WTC11 (cell line): ENCODE results near the gene NDUFA12. TPM values are rescaled to one million over a fixed set of nuclear protein-coding genes. Genes with fewer than 3 reads are reported as not detected.

Source experiments
- ATAC-seq: fragments of 200-7000 bp; cut with Tn5 transposase; 2 replicates; pipeline ENCODE4 v1.10.0; 2021; ENCODE audit warnings: mild to moderate bottlenecking, moderate library complexity
- CTCF ChIA-PET: fragments of 300-600 bp; sonication (Branson Sonifier 250); formaldehyde crosslinking; loops from one replicate; lab custom pipeline; 2021; ENCODE audit warnings: antibody characterized with exemption; lab: Charles Lee
- POLR2A ChIA-PET: fragments of 350-600 bp; sonication (Branson Sonifier 250); formaldehyde crosslinking; loops from one replicate; lab custom pipeline; 2021; ENCODE audit warnings: antibody characterized with exemption; lab: Charles Lee
- DNase-seq: peaks from one replicate; pipeline ENCODE4 v3.0.0; 2021; ENCODE audit warnings: low spot score
- H3K27ac Mint-ChIP-seq: 2 replicates; pipeline ENCODE4 v1.8.0; 2021; ENCODE audit warnings: mixed read lengths
- H3K27me3 Mint-ChIP-seq: 2 replicates; pipeline ENCODE4 v1.8.0; 2021; ENCODE audit warnings: low read depth, mild to moderate bottlenecking, moderate library complexity, mixed read lengths
- H3K36me3 Mint-ChIP-seq: 2 replicates; pipeline ENCODE4 v1.8.0; 2021; ENCODE audit warnings: mixed read lengths
- H3K4me1 Mint-ChIP-seq: 2 replicates; pipeline ENCODE4 v1.8.0; 2022; ENCODE audit warnings: mixed read lengths
- H3K4me3 Mint-ChIP-seq: 2 replicates; pipeline ENCODE4 v1.8.0; 2021; ENCODE audit warnings: mild to moderate bottlenecking, moderate library complexity, mixed read lengths
- H3K9me3 Mint-ChIP-seq: 2 replicates; pipeline ENCODE4 v1.8.0; 2021; ENCODE audit warnings: mixed read lengths
- AR ChIP-seq: fragments of 250-450 bp; sonication (Bioruptor Pico); IDR thresholded peaks from 2 replicates; pipeline ENCODE4 v1.9.0; 2021; ENCODE audit warnings: mild to moderate bottlenecking
- ATF2 ChIP-seq: sonication (generic); formaldehyde crosslinking; IDR thresholded peaks from 2 replicates; pipeline ENCODE4 v1.8.1; 2022; ENCODE audit warnings: low read depth, missing genetic modification reagents, borderline replicate concordance
- ATF3 ChIP-seq: sonication (generic); formaldehyde crosslinking; conservative IDR thresholded peaks from 2 replicates; pipeline ENCODE4 v1.8.1; 2022; ENCODE audit warnings: mild to moderate bottlenecking, missing genetic modification reagents
- CBFB ChIP-seq: sonication (generic); formaldehyde crosslinking; IDR thresholded peaks from 2 replicates; pipeline ENCODE4 v1.8.1; 2022; ENCODE audit warnings: mild to moderate bottlenecking, low read depth, missing genetic modification reagents
- EMX1 ChIP-seq: fragments of 250-450 bp; sonication (Bioruptor Pico); IDR thresholded peaks from 2 replicates; pipeline ENCODE4 v1.8.0; 2021; ENCODE audit warnings: mild to moderate bottlenecking
- GTF2I ChIP-seq: fragments of 250-450 bp; sonication (Bioruptor Pico); conservative IDR thresholded peaks from 2 replicates; pipeline ENCODE4 v1.4.0; 2021; ENCODE audit warnings: mild to moderate bottlenecking
- KAT7 ChIP-seq: sonication (generic); formaldehyde crosslinking; IDR thresholded peaks from 2 replicates; pipeline ENCODE4 v1.8.1; 2023; ENCODE audit warnings: missing genetic modification reagents, mild to moderate bottlenecking, borderline replicate concordance
- OVOL2 ChIP-seq: fragments of 250-450 bp; sonication (Bioruptor Pico); IDR thresholded peaks from 2 replicates; pipeline ENCODE4 v1.9.0; 2021; ENCODE audit warnings: mild to moderate bottlenecking, borderline replicate concordance
- SMAD3 ChIP-seq: sonication (generic); formaldehyde crosslinking; IDR thresholded peaks from 2 replicates; pipeline ENCODE4 v1.8.0; 2022; ENCODE audit warnings: missing genetic modification reagents, mild to moderate bottlenecking, borderline replicate concordance
- SP1 ChIP-seq: sonication (generic); formaldehyde crosslinking; conservative IDR thresholded peaks from 2 replicates; pipeline ENCODE4 v1.8.1; 2022; ENCODE audit warnings: missing genetic modification reagents
- STAT6 ChIP-seq: sonication (generic); formaldehyde crosslinking; conservative IDR thresholded peaks from 2 replicates; pipeline ENCODE4 v1.8.1; 2023; ENCODE audit warnings: mild to moderate bottlenecking, low read depth, missing genetic modification reagents, moderate library complexity
- USF2 ChIP-seq: sonication (generic); formaldehyde crosslinking; IDR thresholded peaks from 2 replicates; pipeline ENCODE4 v1.8.1; 2023; ENCODE audit warnings: mild to moderate bottlenecking, missing genetic modification reagents, moderate library complexity
- ZNF396 ChIP-seq: fragments of 250-450 bp; sonication (Bioruptor Pico); IDR thresholded peaks from 2 replicates; pipeline ENCODE4 v1.8.0; 2021; ENCODE audit warnings: mild to moderate bottlenecking, moderate library complexity, borderline replicate concordance
- ZNF423 ChIP-seq: fragments of 250-450 bp; sonication (Bioruptor Pico); IDR thresholded peaks from 2 replicates; pipeline ENCODE4 v2.1.2; 2022; ENCODE audit warnings: mild to moderate bottlenecking, moderate library complexity
- ZNF512 ChIP-seq: sonication (generic); formaldehyde crosslinking; IDR thresholded peaks from 2 replicates; pipeline ENCODE4 v1.8.1; 2022; ENCODE audit warnings: missing genetic modification reagents, borderline replicate concordance
- ZSCAN18 ChIP-seq: fragments of 250-450 bp; sonication (Bioruptor Pico); IDR thresholded peaks from 2 replicates; pipeline ENCODE4 v2.1.2; 2022; ENCODE audit warnings: mild to moderate bottlenecking, moderate library complexity
- total RNA-seq: library from RNA; stranded (reverse); gene quantifications from 3 replicates; pipeline ENCODE4 v1.2.3, GENCODE V29; 2021

The NDUFA12 gene
- total RNA-seq, 1 experiment from 2014 or later, result 87.3 TPM

- Mint-ChIP-seq H3K27ac (no peak overlapping the region), H3K36me3 (no peaks in the 10 kb centered on the region)
- no peak for TF ChIP-seq STAT6 (CRISPR knock-in tag)
- TF ChIP-seq ZSCAN18 (CRISPR knock-in tag), result no peak
- TF ChIP-seq, all 79 proteins: peak for 0
- Mint-ChIP-seq H3K27me3 (no peaks in the 10 kb centered on the region), H3K4me1 (no peaks in the 10 kb centered on the region), H3K9me3 (no peaks in the 10 kb centered on the region), H3K4me3 (no peak overlapping the region)
- ChIA-PET CTCF (interaction anchor here (1.2 kb wide), 1 partner anchor 23 kb away, joined by 4 read pairs; no protein-coding TSS in a partner anchor), POLR2A (no interaction called here)
- no peak for DNase-seq
- ATAC-seq, result no peak
Observed at GRCh38 chr12:94962670-94963069, 40.8 kb downstream of the NDUFA12 start.

GRCh38 chr12:94961911-94962310 lies 41.6 kb downstream of the NDUFA12 start:
- Mint-ChIP-seq H3K27ac (no peak overlapping the region), H3K36me3 (no peaks in the 10 kb centered on the region), H3K9me3 (no peaks in the 10 kb centered on the region), H3K4me3 (no peak overlapping the region), H3K27me3 (no peaks in the 10 kb centered on the region), H3K4me1 (no peaks in the 10 kb centered on the region)
- TF ChIP-seq AR (CRISPR knock-in tag), result no peak
- no peak for TF ChIP-seq USF2
- TF ChIP-seq GTF2I (CRISPR knock-in tag), result no peak
- TF ChIP-seq ATF3 (CRISPR knock-in tag), result no peak
- no peak for TF ChIP-seq ZNF512 (CRISPR knock-in tag)
- no peak for TF ChIP-seq EMX1
- TF ChIP-seq CBFB (CRISPR knock-in tag), result no peak
- DNase-seq (no peak), ATAC-seq (no peak)
- CTCF ChIA-PET, result interaction anchor here (0.7 kb wide), 1 partner anchor 249 kb away, joined by 4 read pairs; no protein-coding TSS in a partner anchor
- POLR2A ChIA-PET, result interaction anchor here (0.7 kb wide), 1 partner anchor 43 kb away, joined by 3 read pairs; no protein-coding TSS in a partner anchor

GRCh38 chr12:94961256-94961824 lies 42.2 kb downstream of the NDUFA12 start:
- DNase-seq (no peak), ATAC-seq (no peak)
- Mint-ChIP-seq H3K4me3 (no peak overlapping the region), H3K27ac (no peak overlapping the region), H3K9me3 (no peaks in the 10 kb centered on the region), H3K36me3 (no peaks in the 10 kb centered on the region), H3K4me1 (no peaks in the 10 kb centered on the region), H3K27me3 (no peaks in the 10 kb centered on the region)
- CTCF ChIA-PET, result no interaction called here
- POLR2A ChIA-PET, result interaction anchor here (0.5 kb wide), 1 partner anchor 357 kb away, joined by 4 read pairs; no protein-coding TSS in a partner anchor
- no peak for TF ChIP-seq SMAD3 (CRISPR knock-in tag)
- no peak for TF ChIP-seq OVOL2 (CRISPR knock-in tag)
- TF ChIP-seq SP1 (CRISPR knock-in tag), result no peak
- no peak for TF ChIP-seq ZNF423 (CRISPR knock-in tag)
- TF ChIP-seq KAT7 (CRISPR knock-in tag), result no peak
- TF ChIP-seq STAT6 (CRISPR knock-in tag), result no peak
- TF ChIP-seq ZNF396 (CRISPR knock-in tag), result no peak
- no peak for TF ChIP-seq ATF2
